ENCODE results near the gene OSBPL1A.

OSBPL1A gene

DNA sequence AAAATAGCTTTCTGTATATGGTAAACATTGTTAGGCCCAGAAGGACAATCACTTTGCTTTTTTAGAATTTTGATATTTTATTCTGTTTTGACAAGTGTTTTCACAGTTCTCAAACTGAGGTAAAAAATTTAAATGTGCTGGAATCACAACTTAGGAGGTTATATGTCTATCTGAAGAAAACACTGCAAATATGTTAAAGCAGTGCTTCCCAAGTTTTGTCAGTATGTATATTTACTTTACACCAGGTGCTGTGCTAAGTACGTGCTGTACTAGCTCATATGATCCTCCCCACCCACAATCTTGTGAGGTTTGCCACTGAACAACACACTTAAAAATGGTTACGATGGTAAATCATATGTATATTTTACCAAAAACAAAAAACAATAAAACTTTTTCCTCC lies 134.6 kb downstream of the OSBPL1A start:
- no peak for DNase-seq

DNA sequence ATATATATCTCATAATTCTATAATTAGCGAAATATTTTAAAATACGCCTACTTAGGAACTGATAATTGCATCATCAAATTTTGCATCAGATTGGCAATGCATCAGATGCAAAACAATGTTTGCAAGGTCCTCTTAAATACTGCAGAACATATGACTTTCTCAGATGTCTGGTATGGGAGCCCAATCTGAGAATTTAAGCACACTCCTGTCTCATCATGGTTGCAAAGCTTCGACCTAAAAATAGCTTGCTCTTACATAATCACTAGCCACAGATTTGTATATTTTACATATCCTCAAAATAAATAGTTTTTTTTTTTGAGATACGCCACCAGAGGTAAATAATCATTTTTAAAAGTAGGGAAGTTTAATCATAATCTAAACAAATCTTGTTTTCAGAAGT lies 135.5 kb downstream of the OSBPL1A start:
- peak; percentile 23 for DNase-seq

DNA sequence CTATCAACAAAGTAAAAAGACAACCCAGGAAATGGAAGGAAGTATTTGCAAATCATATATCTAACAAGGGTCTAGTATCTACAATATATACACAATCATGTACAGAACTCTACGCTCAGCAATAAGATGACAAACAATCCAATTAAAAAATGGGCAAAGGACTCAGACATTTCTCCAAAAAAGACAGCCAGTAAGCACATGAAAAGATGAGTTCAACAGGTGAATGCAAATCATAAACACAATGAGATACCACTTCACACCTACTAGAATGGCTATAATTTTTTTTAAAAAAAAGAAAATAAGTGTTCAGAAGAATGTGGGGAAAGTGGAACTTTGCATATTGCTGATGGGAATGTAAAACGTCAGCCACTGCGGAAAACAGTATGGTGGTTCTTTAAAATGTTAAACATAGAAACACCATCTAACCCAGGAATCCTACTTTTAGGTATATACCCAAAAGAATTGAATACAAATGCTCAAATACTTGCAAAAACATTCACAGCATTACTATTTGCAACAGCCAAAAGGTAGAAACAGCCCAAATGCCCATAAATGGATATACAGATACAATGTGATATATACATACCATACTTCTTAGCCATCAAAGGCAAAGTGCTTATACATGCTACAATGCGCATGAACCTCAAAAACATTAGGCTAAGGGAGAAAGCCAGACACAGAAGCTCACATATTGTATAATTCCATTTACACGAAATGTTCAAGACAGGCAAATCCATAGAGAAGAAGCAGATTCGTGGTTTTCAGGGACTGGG lies 137.6 kb downstream of the OSBPL1A start:
- DNase-seq, result peak; percentile 48

DNA sequence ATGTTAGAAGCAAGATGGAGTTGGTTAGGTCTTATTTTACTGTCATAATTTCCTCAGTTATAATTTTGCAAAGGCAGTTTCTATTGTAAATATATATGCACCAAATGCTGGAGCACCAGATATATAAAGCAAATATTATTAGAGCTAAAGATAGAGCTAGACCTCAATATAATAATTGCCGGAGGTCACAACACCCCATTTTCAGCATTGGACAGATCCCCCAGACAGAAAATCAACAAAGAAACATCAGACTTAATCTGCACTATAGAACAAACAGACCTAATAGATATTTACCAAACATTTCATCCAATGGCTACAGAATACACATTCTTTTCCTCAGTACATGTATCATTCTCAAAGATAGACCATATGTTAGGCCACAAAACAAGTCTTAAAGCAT lies 143.6 kb downstream of the OSBPL1A start:
- DNase-seq, result no peak

DNA sequence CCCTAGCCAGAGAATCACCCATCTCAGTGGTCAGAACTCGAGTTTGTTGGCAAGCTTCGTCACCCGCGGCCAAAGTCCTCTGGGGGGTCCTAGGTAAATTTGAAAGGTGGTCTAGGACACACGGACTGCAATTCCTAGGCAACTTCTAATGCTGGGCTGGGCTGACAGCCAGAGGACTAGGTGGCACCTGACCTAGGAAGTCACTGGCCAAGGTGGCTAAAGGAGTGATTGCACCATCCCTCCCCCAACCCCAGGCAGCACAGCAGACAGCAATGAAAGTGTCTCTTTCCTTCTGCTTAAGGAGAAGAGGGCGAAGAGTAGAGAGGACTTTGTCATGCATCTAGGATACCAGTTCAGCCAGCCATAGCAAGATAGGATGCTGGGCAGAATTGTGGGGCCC lies 147.9 kb downstream of the OSBPL1A start:
- DNase-seq, result no peak

DNA sequence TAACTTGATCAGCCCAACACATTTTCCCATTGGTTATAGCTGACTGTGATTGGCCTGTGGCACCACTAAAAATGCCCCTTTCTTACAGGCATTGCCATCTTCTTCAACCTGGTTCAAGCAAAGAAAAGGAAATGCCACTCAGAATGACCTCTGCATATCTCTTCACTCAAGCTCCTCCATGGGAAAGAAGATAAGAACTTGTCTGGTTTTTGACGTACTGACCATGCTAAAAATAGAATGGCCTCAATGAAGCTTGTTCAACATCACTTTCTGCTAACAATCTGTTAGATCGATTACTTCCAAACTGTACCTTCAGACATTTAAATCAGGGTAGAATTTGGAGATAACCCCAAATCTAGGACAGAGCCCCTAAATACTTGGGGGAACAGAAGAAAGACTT lies 149.3 kb downstream of the OSBPL1A start:
- no peak for DNase-seq

DNA sequence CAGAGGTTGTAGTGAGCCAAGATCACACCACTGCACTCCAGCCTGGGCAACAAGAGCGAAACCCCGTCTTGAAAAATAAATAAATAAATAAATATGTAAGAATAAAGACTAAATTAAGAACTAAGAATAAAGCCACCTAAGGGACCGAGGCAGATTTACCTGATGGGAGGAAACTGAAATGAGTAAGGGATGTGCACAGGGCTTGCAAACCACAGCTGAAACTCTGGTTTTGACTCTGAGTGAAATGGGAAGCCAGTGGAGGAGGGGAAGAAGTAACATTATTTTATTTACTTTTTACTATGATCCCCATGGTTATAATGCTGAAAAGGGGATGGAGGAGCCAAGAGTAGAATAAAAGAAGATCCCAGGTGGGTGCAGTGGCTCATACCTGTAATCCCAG lies 151.5 kb downstream of the OSBPL1A start:
- no peak for DNase-seq

DNA sequence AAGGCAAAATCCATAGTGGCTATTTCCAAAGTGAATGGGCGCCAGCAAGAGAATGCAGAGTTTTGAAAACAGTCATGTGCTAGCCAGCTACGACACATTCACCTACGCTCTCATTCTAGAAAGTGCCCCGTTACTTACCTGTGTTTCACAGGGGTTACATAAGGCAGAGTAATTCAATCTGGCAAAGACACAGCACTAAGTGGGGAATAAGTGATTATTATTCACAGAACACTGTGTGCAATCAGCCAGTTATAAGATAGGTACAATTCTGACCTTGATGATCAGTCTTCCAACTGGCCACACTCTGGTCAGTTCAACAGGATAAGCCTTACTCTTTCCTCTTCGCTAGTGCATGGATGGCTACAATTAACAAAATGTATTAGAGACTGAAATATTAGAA lies 152.9 kb downstream of the OSBPL1A start:
- DNase-seq, result no peak

DNA sequence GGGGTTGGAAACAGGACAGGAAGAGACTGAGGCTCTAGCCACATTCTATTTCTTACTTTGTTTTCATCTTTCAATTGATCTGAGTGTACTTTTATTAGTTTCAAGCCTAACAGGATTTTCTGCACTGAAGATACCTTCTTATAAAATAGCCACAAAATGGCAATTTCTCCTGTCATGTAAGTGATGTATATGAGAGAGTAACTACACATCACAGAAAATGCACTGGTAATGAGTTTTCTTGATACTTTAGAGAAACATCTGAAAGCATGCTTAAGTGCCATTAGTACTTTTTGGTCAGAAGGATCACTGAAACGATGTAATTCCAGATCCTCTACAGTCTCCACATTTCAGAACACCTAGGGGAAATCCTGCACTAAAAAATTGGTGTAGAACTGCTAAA lies 153.9 kb downstream of the OSBPL1A start:
- no peak for DNase-seq

DNA sequence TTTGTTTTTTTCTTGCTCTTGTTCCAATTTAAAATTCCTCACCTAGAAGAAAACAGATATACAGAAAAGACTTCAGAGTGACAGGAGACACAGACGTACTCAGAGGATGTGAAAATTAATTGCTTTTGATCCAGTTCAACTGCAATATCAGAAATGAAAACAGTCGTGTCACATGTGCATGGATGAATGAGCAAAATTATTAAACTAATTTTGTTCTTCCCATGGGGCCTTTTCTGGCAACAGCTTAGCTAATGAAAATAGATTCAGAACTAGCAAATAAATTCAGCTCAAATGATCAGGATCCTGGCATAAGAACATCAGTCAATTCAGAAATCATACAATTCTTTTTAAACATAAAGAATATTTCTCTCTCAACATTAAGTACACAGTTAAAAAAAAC lies 158.3 kb downstream of the OSBPL1A start:
- DNase-seq, result no peak

DNA sequence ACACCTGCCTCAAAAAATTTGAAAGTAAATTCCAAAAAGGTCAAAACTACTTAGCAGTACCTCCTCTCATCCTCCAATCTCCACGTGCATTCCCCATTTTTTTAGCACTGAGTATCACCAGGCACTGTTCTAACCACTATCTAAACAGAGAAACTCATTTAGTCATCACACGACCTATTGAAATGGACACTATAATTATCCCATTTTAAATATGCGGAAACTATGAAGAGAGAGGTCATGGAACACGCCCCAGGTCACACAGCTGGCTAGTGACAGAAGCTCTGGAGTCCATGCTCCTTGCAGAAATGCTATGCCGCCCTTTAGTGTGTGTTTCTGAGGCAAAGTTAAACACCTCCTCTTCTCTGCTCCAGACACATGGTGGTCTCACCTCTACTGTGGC lies 159.2 kb downstream of the OSBPL1A start:
- no peak for DNase-seq

DNA sequence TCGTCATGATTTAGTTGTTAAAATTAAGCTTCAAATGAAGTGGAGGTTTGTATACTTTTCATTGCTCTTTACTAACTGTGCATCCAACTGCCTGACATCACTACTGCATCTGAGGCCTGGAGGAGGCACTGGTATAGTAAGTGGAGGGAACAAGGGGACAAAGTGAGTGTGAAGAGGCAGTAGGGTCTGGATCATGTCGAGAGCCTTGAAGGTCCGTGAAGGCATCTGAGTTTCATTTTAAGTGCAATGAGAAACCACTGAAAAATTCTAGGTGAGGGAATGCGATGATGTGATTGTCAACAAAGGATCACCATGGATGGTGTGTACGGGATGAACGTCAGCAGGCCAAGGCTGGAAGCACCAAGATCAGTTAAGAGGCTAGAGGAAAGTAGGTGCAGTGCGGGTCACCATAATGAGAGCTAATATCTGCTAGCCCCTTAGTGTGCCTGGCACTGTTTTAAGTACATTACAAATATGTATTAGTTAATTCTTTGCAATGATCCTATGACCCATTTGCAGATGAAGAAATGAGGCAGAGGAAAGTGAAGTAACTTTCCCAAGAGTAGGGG lies 162.7 kb downstream of the OSBPL1A start:
- DNase-seq, result no peak

DNA sequence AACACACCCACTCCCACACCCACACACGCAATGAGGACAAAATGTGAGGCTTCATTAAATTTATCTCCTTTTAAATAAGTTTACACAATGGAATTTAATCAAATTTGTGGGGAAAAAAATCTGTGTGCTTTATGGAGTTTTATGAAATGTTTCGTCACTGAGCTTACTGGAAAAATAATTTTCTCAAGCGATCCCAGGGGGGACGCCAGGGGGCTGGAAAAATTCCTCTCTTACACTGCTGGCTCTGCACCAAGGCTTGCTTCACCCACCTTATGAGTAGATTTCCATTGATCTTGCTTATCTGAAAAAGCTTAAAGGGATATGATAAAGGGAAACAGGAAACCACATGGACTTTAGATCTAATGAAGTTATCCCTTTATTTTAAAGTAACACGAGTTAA lies 163.3 kb downstream of the OSBPL1A start:
- peak; percentile 33 for DNase-seq

DNA sequence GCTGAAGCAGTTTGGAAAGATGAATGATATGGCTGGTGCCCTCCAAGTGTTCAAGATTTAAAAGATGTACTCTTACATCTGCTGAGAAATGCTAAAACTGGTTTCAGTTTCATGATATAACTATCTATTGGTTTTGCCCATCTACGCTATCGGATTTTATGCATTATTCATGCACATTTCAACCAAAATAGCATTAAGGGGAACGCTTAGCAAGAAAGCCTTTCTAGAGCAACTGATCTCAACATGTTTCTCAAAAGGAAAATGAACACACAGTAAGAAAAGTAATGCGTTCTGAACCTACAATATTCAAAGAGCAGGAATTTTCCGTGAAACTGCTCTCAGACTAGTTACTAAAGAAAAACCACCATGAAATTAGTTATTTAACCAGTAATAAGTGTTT lies 164.8 kb downstream of the OSBPL1A start:
- no peak for DNase-seq

DNA sequence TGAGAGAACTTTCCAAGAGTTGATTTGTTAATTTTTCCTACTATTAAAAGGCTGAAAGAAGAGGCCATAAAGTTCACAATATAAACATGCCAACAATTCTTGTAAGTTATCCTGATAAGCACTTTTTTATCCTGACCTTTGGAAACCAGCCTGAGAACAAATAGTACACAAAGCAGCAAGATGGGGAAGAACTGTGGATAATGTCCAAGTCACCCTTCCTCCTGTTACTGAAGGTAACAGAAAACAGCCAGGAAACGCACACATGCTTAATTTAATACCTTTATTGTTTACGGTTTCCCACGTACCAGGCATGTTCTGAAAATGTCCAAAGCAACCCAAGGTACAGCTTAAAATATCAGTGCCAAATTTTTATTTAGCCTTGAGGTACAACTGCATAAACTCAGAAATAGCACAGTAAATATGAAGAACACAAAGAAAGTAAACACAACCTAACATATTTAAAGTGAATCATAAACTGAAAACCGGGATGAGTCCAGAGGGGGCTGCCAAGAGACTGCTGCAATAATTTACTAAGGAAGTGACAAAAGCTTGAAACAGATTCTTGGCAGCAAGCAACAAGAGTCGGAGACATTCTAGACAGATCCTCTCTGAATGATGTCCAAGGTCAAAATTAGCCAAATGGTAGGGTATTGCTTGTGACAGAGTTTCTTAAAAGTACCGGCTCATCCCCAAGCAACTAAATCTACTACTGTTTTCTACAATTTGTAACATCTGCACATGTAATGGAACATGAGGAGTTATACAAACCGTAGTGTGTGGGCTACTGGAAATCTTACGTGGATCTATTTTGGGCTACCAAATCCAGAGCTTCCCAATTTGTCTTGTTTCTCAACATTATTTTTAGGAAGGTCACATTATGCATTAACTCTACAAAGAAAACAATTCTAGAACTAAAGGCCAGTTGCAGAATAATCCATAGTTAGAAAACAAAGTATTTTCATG lies 165.6 kb downstream of the OSBPL1A start:
- DNase-seq, result peak; percentile 45

DNA sequence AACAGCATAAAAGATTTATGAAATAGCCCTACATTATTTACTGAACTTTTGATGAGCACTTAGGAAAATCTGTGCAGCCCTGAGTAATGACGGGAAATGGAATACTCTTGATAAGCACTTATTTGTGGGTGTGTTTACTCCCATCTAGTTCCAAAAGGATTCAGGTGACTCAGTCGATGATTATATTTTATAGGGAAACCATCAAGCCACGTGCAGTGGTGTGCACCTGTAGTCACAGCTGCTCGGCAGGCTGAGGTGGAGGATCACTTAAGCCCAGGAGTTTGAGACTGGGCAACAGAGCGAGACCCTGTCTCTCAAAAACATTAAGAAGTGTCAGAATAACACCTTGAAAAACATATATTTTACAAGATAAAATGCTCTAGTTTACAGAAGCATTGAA lies 166.9 kb downstream of the OSBPL1A start:
- DNase-seq, result no peak

DNA sequence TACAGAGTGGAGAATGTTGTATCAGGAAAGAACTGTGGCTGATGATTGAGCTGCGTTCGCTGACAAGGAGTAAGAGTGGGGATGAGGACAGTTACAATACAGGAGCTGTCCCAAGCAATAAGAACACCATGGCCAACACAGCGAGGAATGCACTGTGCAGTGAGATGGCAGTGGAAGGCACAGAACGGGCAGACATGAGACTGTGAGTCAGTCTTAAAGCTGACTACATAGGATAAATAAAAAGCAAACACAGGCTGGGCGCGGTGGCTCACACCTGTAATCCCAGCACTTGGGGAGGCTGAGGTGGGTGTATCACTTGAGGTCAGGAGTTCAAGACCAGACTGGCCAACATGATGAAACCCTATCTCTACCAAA lies 169.0 kb downstream of the OSBPL1A start:
- no peak for DNase-seq

DNA sequence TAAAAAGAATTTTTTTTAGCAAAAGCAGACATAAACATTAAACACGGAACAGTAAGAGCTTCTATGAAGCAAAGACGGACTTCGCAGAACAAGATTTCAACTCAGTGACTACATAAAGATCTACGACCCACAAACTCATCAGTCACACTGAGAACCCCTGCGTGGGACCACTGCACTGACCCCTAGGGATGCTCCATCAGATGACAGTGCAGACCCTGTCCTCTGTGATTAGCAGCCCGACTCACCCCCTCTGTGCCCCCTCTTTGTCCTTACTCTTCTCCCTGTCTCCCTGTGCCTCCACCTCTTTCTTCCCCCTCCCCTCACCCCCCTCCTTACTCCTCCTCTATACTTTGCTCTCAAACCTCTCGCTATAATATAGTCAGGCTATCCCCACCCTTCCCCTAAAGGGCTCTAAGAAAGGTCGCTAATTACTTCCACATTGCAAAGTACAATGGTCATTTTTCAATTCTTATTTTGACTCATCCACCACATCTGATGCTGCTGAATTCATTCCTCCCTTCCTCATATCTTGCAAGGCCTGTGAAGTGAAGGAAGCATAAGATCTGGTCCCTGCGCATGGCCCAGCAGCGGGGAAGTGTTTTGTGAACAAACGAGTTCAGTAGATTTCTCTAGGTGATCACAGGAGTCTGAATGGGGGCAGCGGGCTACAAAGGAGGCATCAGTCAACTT lies 169.5 kb downstream of the OSBPL1A start:
- DNase-seq, result peak; percentile 15

DNA sequence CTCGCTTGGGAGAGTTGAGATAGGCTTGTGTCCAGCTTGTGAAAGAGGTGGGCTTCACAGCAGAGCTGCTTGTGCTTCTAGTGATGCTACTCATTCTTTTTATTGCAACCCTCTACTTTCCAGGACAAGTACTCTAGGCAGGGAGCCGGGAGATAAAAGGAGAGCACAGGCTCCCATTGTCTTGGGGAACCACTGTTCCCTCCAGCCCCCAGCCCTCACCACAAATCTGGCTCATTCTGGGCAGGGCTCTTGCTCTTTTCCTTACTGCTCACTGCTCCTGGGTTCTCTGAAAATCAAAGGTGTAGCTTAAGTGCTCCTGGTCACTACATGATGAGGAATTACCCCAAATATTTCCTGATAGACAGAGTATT lies 177.3 kb downstream of the OSBPL1A start:
- no peak for DNase-seq

DNA sequence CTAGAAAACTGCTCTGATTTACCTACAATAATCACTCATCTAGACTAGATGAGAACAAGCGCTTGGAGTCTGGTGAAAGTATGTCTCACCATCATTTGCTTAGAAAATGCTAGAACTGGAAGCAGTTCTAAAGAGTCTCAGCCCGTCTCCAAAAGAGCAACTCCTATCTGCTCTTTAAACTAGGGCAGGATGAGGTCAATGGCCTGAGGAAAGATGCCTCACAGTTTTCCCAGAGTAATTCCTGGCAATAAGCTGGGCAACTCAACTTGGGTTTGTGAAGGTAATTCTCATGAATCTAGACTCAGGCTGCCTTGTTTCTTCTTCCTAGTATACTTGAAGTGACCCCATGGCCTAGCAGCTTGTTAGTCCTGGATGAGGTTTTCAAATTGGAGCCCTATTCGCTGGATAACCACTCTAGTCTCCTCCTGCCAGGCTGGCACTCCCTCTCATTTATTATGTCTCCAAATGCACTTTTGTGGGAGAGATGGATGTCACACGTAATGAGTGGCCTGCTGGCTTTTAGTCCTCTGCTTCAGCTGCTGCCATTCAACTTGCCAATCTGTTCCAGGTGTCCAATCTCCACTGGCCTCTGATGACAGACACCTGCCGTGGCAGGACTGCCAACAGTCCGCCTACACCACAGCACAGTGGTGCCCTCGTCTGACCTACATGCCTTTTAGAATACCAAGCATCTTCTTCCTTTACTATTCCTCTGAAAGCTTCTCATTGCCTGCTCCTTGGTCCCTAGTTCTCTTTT lies 177.9 kb downstream of the OSBPL1A start:
- DNase-seq, result no peak

DNA sequence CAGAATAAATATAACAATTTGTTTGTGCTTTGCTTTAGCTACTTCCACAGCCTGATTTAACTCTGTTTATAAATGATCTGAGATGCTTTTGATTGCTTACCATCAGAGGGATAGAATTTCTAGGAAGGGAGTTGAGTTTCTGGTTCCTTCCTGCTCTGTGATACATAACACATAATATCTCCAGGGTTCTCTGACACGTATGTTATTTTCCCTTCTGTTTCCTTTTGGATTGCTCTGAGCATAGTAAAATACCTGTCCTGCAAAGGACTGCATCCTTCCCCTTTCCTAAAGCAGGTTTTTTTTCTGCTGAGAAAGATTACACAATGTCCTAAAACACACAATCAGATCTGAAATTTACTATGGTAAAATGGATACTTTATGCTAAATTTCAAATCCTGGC lies 182.7 kb downstream of the OSBPL1A start:
- no peak for DNase-seq

DNA sequence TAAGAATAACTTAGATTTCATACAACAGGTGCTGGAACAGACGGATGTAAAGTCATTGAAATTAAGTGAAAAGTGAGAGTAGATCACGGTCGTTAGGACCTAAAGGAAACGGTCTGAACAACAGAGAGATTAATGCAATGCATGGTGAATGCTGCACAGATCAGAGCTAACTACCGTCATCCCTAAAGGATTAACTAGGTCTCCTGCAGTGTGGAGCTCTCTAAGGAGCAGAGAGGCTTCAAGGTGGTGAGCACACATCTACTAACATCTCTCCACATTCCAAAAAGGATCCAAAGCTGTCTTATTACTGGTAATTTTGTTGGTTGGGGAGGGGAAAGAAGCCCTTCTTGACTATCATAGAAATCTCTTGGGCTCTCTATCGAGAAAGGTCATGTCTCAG lies 183.5 kb downstream of the OSBPL1A start:
- no peak for DNase-seq

DNA sequence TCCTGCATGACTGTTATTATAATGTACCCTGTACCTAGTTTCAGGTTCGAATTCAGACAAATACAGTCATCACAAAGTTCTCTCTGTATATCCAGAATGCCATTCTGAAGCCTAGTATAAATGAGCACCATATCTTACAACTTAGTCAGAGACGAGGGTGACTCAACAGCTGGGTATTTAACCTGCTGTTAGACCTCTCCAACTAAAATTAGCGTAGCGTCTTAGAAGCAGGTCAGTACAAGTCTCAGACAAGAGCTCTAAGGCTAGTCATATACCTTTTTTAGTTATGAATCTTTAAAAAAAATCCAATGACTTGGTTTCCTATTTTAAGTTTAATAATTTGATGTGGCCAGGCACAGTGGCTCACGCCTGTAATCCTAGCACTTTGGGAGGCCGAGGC lies 184.7 kb downstream of the OSBPL1A start:
- DNase-seq, result peak; percentile 80

All from fibroblast of skin of right quadriceps (primary cell).